IPS-18c (cell line): Measurements from ENCODE around the gene CLCNKB.
"Not testable (repeated sequence)": the region's sequence is repeated elsewhere in the genome, so short reads cannot be mapped to it uniquely, and the experiment has no call there.

ENCODE experiments used
- H3K4me3 ChIP-seq: 2 replicates; pipeline ENCODE4 v1.7.0; 2013; ENCODE audit warnings: low read depth, mild to moderate bottlenecking, low read length, moderate library complexity; ENCODE audit not compliant: insufficient read depth
- H3K9me3 ChIP-seq: one replicate; pipeline ENCODE4 v1.6.1; 2013; ENCODE audit warnings: mild to moderate bottlenecking, low read length, moderate library complexity; ENCODE audit not compliant: control insufficient read depth, insufficient read depth

Gene CLCNKB

GRCh38 chr1:16048573-16049189 lies 5.1 kb downstream of the CLCNKB start:
- Histone ChIP-seq H3K4me3 (peak overlapping the region; percentile 49; the same call in 1 of the 2 replicates), H3K9me3 (peaks cover 3% of the 10 kb centered on the region)

DNA sequence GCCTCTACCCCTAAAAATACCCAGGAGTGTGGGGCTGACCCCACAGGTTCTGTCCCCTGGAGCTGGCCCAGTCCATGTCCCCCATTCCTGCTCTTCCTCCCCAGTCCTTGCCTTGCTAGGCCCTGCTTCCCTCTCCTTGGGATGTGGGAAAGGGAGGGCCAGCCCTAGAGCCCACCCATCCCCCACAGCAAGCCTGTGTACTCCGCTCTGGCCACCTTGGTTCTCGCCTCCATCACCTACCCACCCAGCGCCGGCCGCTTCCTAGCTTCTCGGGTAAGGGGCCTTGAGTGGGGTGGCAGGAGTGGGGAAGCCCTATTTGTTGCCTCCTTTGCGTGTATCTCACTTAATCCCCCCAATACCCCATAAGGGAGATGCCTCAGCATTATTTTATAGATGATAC lies 6.7 kb downstream of the CLCNKB start:
- no peaks in the 10 kb centered on the region for H3K9me3 ChIP-seq
- H3K4me3 ChIP-seq: no peak overlapping the region

- H3K4me3 ChIP-seq: no peak overlapping the region
- no peaks in the 10 kb centered on the region for H3K9me3 ChIP-seq
These were observed 7.5 kb downstream of the CLCNKB start for GRCh38 chr1:16051039-16051438.

- H3K4me3 ChIP-seq, H3K9me3 ChIP-seq: not testable (repeated sequence)
These were observed 8.4 kb downstream of the CLCNKB start for GRCh38 chr1:16051949-16052348.

- H3K9me3 ChIP-seq: no peaks in the 10 kb centered on the region
These were observed 10.4 kb downstream of the CLCNKB start for GRCh38 chr1:16053781-16054502.

GRCh38 chr1:16054598-16055540 lies 11.3 kb downstream of the CLCNKB start:
- Histone ChIP-seq H3K4me3 (no peak overlapping the region), H3K9me3 (no peaks in the 10 kb centered on the region)

More at GRCh38 chr1:16053781-16054502, 10.4 kb downstream of the CLCNKB start:
- no peak overlapping the region for H3K4me3 ChIP-seq

DNA sequence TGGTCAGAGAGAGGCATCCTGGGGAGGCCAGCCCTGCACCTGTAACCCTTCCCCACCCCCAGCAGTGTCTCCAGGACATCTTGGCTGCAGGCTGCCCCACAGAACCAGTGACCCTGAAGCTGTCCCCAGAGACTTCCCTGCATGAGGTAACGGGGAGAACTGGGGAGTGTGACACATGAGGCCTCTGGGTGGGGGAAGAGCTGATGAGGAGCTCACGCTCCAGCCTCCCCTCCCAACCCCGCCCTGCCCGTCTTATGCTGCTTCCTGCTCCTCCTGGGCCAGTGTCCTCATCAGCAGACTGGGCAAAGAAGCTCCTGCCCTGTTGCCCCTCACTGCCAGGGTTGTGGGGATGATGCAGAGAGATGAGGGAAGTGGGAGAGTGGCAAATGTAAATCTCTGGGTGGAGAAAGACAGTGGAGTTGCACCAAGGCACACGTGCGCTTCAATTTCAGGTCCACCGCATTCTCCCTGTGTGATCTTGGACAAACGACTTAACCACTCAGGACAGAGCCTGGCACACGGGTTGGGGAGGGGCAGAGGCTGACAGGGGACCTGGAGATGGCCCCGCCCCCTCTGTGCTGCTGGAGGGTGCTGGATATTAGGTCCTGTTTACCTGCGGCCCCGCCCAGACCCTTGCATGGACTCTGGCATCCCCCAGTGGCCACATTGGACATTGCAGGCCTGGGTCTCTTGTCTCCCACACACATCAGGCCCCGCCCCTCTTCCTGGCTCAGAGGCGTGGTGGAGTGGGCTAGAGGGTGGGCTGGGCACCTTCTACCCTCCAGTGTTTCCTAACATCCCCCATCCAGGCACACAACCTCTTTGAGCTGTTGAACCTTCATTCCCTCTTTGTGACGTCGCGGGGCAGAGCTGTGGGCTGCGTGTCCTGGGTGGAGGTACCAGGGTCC lies 12.3 kb downstream of the CLCNKB start:
- Histone ChIP-seq H3K4me3 (no peak overlapping the region), H3K9me3 (no peaks in the 10 kb centered on the region)

DNA sequence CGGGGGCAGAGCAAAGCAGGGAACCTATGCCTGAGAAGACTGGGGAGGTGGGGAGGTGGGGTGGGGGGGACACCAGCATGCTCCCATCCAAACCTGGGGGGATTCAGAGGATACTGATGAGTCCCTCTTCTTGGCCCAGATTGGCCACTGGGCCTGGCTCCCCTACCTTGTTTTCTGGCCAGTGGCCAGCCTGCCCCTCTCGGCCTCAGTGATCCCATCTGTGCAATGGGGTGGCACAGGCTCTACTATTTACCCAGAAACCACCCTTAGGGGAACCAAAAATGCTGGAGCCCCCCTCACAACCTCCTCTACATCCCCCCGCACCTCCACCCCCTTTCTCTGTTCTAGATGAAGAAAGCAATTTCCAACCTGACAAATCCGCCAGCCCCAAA lies 12.9 kb downstream of the CLCNKB start:
- H3K4me3 ChIP-seq, H3K9me3 ChIP-seq: not testable (repeated sequence)

DNA sequence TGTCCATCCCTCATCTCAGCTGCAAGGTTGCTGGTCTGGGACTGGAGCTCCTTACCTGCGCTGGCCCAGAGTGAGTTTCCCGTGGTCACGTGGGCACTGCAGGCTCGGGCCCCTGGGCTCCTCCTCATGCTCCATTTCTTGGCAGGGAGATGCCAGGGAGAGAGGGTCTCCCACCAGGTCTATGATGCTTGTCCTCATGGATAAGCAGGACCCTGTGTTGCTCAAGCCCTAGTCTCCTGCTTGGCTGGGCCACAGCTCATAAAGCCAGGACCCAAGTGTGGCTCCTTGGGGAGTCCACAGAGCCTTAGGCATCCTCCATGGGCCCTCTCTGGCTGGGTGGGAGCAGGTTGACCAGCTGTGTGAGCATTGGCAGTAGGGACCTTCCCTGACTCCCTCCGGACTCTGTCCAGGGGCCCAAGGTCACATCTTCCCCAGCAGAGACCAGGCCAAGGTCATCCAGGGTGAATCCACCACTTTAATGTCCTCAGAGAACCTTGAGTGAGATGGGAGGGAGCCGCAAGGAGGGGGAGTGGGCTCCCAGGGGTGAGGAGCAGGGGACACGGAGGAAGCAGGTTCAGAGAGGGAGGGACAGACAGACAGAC lies 13.8 kb downstream of the CLCNKB start:
- H3K9me3 ChIP-seq, H3K4me3 ChIP-seq: not testable (repeated sequence)

DNA sequence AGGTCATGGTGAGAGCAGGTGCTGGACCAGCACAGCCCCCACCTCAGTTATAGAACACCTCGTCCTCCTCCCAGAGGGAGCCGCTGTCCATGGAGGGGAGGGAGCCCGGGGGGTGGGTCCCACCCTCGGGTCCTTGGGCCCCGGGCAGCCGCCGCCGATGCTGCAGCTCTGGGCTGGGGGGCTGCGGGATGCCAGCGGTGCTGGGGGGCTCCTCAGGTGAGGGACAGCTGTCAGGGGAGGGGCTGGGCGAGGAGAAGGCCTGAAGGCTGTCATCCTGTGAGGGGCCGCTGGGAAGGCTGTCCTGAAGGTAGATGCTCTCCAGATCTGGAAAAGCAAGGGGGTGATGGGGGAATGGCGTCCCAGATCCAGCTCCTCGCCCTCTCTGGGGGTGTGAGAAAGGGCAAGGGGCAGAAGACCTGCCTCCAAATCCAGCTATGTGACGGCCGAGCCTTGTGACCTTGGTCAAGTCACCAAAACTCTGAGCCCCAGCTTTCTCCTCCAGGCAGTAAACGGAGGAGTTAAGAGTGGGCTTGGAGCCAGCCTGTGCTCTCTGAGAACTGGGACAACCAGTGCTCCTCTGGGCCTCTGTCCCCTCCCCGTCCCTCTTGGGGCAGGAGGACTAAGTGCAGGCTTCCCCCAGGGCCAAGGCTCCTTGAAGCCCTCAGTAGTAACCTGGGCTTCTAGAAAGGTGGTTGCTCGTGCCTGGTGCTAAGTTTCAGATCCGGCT lies 15.0 kb downstream of the CLCNKB start:
- H3K4me3 ChIP-seq, H3K9me3 ChIP-seq: not testable (repeated sequence)

DNA sequence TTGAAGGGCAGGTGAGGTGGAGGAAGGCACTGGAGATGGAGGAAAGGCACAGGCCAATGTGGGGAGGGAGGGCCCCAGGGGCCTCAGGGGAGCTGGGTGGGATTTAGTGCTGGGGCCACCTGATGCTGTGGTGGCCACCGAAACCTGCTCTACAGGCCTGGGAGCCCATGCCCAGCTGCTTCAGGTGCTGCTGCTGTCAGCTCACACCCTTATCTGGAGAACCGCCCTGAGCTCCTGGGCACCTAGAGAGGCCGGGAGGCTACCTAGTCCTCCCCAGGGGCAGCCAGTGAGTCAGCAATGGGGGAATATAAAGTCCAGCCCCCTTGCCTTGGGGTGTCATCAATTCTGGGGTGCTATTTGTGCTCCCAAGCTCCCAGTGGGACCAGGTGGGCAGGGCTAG lies 17.7 kb downstream of the CLCNKB start:
- Histone ChIP-seq H3K4me3 (no peak overlapping the region), H3K9me3 (no peaks in the 10 kb centered on the region)

- not testable (repeated sequence) for H3K4me3 ChIP-seq, H3K9me3 ChIP-seq
These were observed 18.6 kb downstream of the CLCNKB start for GRCh38 chr1:16061989-16062686.

DNA sequence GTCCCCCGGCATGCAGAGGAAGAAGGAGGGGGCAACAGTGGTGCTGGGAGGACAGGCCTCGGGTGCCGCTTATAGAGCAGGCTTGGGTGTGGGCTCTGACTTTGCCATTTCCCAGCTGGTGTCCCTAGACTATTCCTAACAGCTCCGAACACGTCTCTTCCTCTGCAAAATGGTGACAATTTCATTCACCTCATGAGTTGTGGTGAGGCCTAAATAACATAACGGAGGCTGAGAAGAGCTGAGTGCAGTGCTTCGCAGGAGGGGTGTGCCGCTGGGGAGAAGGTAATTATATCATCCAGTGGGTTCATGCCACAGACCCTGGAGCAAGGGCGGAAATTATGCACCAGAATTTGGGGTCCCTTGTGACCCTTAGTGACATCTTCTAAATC lies 19.1 kb downstream of the CLCNKB start:
- H3K4me3 ChIP-seq: not testable (repeated sequence)

DNA sequence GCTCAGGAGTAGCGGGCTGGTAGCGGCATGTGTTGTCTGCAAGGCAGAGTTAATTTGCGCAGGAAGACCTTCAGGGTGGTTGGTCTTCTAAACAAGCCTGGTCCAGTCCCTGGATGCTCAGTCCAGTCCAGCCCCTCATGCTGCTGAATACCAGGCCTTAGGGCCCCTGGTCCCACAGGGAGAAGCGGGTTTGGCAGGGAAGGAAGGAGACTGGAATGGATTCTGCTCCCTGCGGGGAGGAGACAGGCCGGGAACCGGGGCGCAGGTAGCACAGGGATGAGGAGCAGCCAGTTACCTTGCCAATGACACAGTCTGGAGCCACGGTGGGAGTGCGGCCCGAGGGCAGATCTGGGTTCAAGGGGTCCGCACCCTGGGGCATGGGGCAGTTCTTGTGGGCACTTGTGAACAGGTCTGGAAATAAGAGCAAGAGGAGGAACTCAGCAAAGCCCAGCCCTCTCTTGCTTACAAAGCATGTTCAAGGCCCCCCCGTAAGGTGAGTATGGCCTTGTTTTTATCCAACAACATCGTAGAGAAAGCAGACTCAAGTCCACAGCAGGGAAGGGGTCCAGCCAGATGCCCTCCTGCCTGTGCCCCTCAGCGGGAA lies 19.7 kb downstream of the CLCNKB start:
- Histone ChIP-seq H3K9me3 (no peaks in the 10 kb centered on the region), H3K4me3 (no peak overlapping the region)

More for the DNA sequence above, 19.1 kb downstream of the CLCNKB start:
- H3K9me3 ChIP-seq: not testable (repeated sequence)

DNA sequence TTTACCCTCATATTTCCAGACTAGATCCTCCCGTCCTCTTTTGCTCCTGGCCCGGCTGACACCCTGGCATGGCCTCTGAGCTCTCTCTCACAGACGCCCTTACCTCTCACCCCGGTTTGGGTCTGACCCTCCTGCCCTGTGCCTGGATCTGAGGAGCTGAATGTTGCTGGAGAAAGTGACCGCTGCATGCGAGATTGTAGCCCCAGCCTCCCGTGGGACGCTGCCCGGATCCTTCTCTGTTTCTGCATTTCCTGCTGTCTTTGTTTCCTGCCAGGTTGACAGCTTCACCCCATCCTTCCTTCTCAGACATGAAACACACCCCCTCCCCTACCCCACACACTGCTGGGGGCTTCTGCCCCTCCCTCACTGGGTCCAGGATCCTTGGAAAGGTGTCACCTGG lies 20.3 kb downstream of the CLCNKB start:
- H3K4me3 ChIP-seq: no peak overlapping the region
- H3K9me3 ChIP-seq: no peaks in the 10 kb centered on the region
